H54 (cell line): ENCODE data around the gene PAK4.

Experiments used
- DNase-seq: peaks from one replicate; pipeline ENCODE4 v3.0.0; 2011; ENCODE audit warnings: low spot score, mixed read lengths; ENCODE audit not compliant: insufficient read length
- FAIRE-seq: peaks from 3 replicates; lab custom pipeline; 2011; peaks lifted over from hg19 to GRCh38; lab: Jason Lieb, UNC
- POLR2A ChIP-seq: IDR thresholded peaks from 2 replicates; pipeline ENCODE4 v1.6.1; 2011; ENCODE audit warnings: low read depth, mild to moderate bottlenecking, low read length

PAK4 gene

GRCh38 chr19:39166571-39167391 lies 41.2 kb downstream of the PAK4 start:
- no peak for DNase-seq
- no peak for FAIRE-seq
- no peak for TF ChIP-seq POLR2A

GRCh38 chr19:39167461-39168257 lies 42.1 kb downstream of the PAK4 start:
- TF ChIP-seq POLR2A = no peak
- FAIRE-seq (no peak), DNase-seq (no peak)

DNA sequence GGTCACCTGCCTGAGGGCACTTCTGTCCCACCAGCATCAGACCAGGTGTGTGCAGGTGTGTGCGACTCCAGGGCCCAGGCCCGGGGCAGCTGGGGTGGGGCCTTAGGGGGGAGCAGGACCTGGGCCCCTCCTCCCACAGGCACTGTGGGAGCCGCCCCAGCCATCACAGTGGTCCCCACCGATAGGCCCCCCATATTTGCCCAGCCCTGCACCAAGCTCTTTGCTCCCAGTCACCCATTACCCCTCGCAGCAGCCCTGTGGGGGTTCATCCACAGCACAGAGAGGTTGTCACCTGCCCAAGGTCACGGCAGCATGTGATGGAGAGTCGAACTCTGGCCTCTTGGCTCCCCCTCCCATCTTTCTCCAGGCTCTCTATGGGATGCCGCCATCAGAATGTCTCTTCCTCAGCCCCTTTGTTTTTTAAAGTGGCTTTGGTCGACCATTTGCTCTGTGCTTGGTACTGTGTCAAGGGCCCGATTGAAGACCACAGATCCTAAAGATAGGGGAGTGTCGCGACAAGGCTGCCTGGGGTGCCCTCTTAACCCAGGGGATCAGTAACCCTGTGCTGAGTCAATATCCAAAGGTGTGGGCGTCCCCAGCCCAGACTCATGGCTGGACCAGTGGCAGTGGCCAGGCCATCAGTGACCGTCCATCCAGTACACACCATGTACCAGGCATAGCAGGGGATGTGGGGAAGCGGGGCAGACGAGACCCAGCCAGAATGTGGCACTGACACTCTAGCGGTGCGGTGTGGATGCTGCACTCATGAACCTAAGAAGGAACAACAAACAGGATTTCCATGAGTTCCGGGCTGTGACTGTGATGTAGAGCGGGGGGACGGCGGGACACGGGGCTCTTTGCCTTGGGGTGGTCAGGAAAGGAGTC lies 42.9 kb downstream of the PAK4 start:
- no peak for TF ChIP-seq POLR2A
- DNase-seq (no peak), FAIRE-seq (no peak)

DNA sequence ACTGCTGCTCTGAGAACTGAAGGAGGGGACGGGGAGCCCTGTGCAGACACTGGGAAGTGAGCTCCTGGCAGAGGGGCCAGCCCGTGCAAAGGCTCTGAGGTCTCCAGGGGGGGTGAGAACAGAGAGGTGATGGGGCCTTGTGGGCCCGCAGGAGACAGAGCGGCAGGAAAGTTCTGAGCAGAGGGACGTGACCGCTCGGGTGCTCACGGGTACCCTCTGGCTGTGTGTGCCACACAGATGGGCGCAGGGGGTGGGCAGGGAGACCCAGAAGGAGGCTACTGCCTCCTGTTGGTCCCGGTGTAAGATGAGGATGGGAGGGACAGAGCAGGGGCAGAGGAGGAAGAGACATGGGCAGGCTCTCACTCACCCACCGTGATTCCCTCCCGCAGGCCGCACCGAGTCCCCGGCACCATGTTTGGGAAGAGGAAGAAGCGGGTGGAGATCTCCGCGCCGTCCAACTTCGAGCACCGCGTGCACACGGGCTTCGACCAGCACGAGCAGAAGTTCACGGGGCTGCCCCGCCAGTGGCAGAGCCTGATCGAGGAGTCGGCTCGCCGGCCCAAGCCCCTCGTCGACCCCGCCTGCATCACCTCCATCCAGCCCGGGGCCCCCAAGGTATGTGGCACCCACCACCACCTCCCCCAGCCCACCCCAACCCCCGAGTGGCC lies 43.7 kb downstream of the PAK4 start:
- no peak for FAIRE-seq
- DNase-seq = no peak
- no peak for TF ChIP-seq POLR2A

- no peak for TF ChIP-seq POLR2A
- no peak for DNase-seq
- no peak for FAIRE-seq
Measured at GRCh38 chr19:39170386-39171231, 45.0 kb downstream of the PAK4 start.

- no peak for TF ChIP-seq POLR2A
- DNase-seq = no peak
- FAIRE-seq = peak; percentile 43
Measured at GRCh38 chr19:39171479-39172465, 46.2 kb downstream of the PAK4 start.

DNA sequence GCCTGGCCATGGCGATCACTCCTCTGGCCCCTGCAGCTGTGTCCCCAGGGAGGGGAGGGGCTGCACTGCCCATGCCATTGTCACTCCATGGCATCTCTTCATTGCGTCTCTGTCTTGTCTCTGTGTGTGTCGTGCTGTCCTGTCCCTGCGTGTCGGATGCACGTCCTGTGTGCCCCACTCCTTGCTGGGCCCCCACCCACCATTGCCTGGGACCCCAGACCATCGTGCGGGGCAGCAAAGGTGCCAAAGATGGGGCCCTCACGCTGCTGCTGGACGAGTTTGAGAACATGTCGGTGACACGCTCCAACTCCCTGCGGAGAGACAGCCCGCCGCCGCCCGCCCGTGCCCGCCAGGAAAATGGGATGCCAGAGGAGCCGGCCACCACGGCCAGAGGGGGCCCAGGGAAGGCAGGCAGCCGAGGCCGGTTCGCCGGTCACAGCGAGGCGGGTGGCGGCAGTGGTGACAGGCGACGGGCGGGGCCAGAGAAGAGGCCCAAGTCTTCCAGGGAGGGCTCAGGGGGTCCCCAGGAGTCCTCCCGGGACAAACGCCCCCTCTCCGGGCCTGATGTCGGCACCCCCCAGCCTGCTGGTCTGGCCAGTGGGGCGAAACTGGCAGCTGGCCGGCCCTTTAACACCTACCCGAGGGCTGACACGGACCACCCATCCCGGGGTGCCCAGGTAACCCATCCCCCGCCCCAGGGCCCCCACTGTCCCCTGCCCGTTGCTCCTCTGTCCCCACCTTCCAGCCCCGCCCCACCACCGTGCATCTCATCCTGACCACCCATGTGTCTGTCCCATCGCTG lies 47.3 kb downstream of the PAK4 start:
- FAIRE-seq (no peak), DNase-seq (no peak)
- no peak for TF ChIP-seq POLR2A

GRCh38 chr19:39173502-39173991 lies 48.0 kb downstream of the PAK4 start:
- no peak for DNase-seq
- TF ChIP-seq POLR2A = no peak
- FAIRE-seq = no peak

- DNase-seq (no peak), FAIRE-seq (no peak)
- TF ChIP-seq POLR2A = no peak
Measured at GRCh38 chr19:39174142-39174541, 48.6 kb downstream of the PAK4 start.
